ENCODE results near the gene CCDC171.

The CCDC171 gene

GRCh38 chr9:15711931-15712330, 159.1 kb downstream of the CCDC171 start:
- no peak for TF ChIP-seq CTCF (IDR thresholded peaks at IDR 0.05; ENCODE audit: extremely low read depth, insufficient read depth, missing control alignments)
- in situ Hi-C loops (cut with MboI; ENCODE audit: low pct_unique_long_range_greater_than_20kb, low sequenced_read_pairs, unreplicated experiment) = no loop called here
- no peak for DNase-seq (ENCODE audit: low spot score)

GRCh38 chr9:15714746-15715145, 161.9 kb downstream of the CCDC171 start:
- in situ Hi-C loops (cut with MboI; ENCODE audit: low pct_unique_long_range_greater_than_20kb, low sequenced_read_pairs, unreplicated experiment) = no loop called here
- TF ChIP-seq CTCF (IDR thresholded peaks at IDR 0.05; ENCODE audit: extremely low read depth, insufficient read depth, missing control alignments) = no peak
- DNase-seq (ENCODE audit: low spot score) = no peak

GRCh38 chr9:15717290-15717967, 164.6 kb downstream of the CCDC171 start:
- no peak for DNase-seq (ENCODE audit: low spot score)
- in situ Hi-C loops (cut with MboI; ENCODE audit: low pct_unique_long_range_greater_than_20kb, low sequenced_read_pairs, unreplicated experiment) = no loop called here
- no peak for TF ChIP-seq CTCF (IDR thresholded peaks at IDR 0.05; ENCODE audit: extremely low read depth, insufficient read depth, missing control alignments)

GRCh38 chr9:15718423-15718822, 165.6 kb downstream of the CCDC171 start:
- in situ Hi-C loops (cut with MboI; ENCODE audit: low pct_unique_long_range_greater_than_20kb, low sequenced_read_pairs, unreplicated experiment) = no loop called here
- no peak for TF ChIP-seq CTCF (IDR thresholded peaks at IDR 0.05; ENCODE audit: extremely low read depth, insufficient read depth, missing control alignments)
- no peak for DNase-seq (ENCODE audit: low spot score)

GRCh38 chr9:15720861-15721260, 168.0 kb downstream of the CCDC171 start:
- DNase-seq (ENCODE audit: low spot score) = no peak
- in situ Hi-C loops (cut with MboI; ENCODE audit: low pct_unique_long_range_greater_than_20kb, low sequenced_read_pairs, unreplicated experiment) = no loop called here
- TF ChIP-seq CTCF (IDR thresholded peaks at IDR 0.05; ENCODE audit: extremely low read depth, insufficient read depth, missing control alignments) = no peak

GRCh38 chr9:15722888-15723287, 170.0 kb downstream of the CCDC171 start:
- in situ Hi-C loops (cut with MboI; ENCODE audit: low pct_unique_long_range_greater_than_20kb, low sequenced_read_pairs, unreplicated experiment) = no loop called here
- TF ChIP-seq CTCF (IDR thresholded peaks at IDR 0.05; ENCODE audit: extremely low read depth, insufficient read depth, missing control alignments) = no peak
- DNase-seq (ENCODE audit: low spot score) = no peak

All from GM13977 (cell line).